SK-N-MC (cell line): ENCODE measurements around the gene EFTUD2.

Experiments used
- DNase-seq: peaks from one replicate; pipeline ENCODE4 v3.0.0-alpha.2; 2011; ENCODE audit warnings: low read depth, low spot score
- H3K27ac ChIP-seq: fragments of 200-600 bp; sonication (generic); 2 replicates; pipeline ENCODE4 v1.5.1; 2016; ENCODE audit warnings: mixed run types
- H3K36me3 ChIP-seq: fragments of 200-600 bp; sonication (generic); 2 replicates; pipeline ENCODE4 v1.6.1; 2017; ENCODE audit warnings: antibody characterized with exemption, low read length, mixed read lengths; ENCODE audit not compliant: insufficient read depth
- H3K4me3 ChIP-seq: fragments of 200-600 bp; sonication (generic); 2 replicates; pipeline ENCODE4 v1.5.1; 2016
- H3K9ac ChIP-seq: fragments of 200-600 bp; sonication (generic); 2 replicates; pipeline ENCODE4 v1.8.0; 2017; ENCODE audit warnings: mixed run types, mixed read lengths; ENCODE audit not compliant: insufficient read length
- H3K9me3 ChIP-seq: fragments of 200-600 bp; sonication (generic); 2 replicates; pipeline ENCODE4 v1.6.1; 2017; ENCODE audit warnings: low read depth, mild to moderate bottlenecking, antibody characterized with exemption, low read length, moderate library complexity, mixed read lengths
- EZH2 ChIP-seq: fragments of 200-600 bp; sonication (generic); IDR thresholded peaks from one replicate; pipeline ENCODE4 v1.6.1; 2017; ENCODE audit warnings: antibody characterized with exemption
- FOXP2 ChIP-seq: optimal IDR thresholded peaks from 2 replicates; pipeline ENCODE3; 2011; ENCODE audit warnings: mild to moderate bottlenecking, moderate library complexity; ENCODE audit not compliant: insufficient read depth; ENCODE audit errors: extremely low read length, control extremely low read depth
- POLR2AphosphoS5 ChIP-seq: IDR thresholded peaks from 2 replicates; pipeline ENCODE4 v1.6.1; 2012; ENCODE audit warnings: mild to moderate bottlenecking, low read depth, low read length, borderline replicate concordance

EFTUD2 gene

DNA sequence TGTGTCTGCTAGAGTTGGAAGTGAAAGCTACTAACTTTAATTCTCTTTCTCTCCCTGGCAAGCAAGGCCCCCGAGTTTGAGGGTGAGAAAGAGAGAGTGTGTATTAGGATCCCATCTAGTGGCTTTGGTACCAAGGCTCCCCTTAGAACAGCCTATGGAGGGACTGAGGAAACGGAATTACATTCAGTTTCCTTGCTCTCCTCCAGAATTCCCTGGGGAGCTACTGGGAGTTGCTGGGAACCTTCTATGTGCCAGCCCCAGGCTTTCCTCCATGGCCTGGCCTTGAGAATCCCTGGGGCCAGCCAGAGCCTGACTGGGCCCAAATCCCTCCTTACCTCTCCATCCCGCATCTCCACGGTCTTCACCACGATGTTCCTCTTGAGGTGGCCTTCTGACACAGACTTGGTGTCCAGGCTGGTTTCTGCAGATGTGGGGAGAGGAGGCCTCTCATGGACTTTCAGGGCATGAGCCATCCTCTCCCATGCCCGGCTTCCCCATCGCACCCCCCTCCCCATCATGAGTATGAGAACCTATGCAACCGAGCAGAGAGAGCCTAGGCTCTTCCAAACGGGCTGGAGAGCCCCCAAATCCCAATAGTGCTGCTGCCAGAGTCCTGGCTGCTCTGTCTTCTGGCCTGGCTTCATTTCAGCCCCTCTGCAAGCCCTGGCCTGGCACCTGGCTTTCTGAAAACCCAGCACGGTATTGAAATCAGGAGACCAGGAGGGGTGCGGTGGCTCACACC is 8.7 kb upstream of the EFTUD2 start:
- Histone ChIP-seq H3K9me3 (no peaks in the 10 kb centered on the region), H3K9ac (no peak overlapping the region), H3K27ac (no peak overlapping the region), H3K4me3 (no peak overlapping the region), H3K36me3 (no peaks in the 10 kb centered on the region)
- TF ChIP-seq FOXP2 (no peak), POLR2AphosphoS5 (no peak), EZH2 (no peak)
- DNase-seq, result no peak

DNA sequence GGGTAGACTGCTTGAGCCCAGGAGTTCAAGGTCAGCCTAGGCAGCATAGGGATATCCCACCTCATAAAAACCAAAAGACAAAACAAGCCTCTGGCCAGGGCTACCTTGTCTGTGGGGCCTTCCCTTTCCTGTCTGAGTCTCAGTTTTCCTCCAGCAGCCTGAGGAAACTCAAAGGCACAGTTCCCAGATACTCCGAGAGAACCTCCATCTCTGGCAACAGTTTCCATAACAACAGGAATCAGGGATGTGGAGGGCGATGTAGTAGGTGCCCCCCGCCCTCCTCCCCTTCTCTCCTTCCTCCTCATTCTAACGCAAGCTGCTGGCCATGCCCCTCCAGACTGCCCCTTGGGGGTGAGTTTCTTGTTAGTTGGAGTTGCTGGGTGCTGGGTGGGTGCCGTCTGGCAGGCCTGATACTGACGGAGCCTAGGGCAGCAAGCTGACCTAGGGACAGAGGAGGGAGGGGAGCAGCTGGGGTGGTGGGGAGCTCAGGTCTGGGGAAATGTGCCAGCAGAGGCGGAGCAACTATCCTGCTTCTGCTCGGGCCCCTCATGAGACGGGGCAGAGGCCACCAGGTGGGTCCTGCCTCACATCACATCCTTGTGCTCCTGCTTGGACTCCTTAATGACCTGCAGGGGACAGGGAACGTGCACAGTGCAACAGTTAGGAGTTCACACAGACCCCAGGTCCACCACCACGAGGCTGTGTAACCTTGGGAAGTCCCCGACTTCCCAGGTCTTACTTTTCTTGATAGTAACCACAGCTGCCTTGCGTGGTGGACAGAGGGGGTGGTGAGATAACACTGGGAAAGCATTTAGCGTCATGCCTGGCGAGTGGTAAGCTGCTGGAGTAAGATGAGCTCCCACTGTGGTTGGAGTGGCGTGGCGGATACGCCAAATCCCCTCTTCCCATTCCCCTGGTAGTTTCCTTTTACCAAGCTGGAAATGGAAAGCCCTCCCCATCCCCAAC is 7.8 kb upstream of the EFTUD2 start:
- Histone ChIP-seq H3K27ac (no peak overlapping the region), H3K36me3 (no peaks in the 10 kb centered on the region), H3K9me3 (no peaks in the 10 kb centered on the region), H3K4me3 (no peak overlapping the region), H3K9ac (no peak overlapping the region)
- no peak for TF ChIP-seq EZH2
- TF ChIP-seq FOXP2, result no peak
- no peak for TF ChIP-seq POLR2AphosphoS5
- no peak for DNase-seq

DNA sequence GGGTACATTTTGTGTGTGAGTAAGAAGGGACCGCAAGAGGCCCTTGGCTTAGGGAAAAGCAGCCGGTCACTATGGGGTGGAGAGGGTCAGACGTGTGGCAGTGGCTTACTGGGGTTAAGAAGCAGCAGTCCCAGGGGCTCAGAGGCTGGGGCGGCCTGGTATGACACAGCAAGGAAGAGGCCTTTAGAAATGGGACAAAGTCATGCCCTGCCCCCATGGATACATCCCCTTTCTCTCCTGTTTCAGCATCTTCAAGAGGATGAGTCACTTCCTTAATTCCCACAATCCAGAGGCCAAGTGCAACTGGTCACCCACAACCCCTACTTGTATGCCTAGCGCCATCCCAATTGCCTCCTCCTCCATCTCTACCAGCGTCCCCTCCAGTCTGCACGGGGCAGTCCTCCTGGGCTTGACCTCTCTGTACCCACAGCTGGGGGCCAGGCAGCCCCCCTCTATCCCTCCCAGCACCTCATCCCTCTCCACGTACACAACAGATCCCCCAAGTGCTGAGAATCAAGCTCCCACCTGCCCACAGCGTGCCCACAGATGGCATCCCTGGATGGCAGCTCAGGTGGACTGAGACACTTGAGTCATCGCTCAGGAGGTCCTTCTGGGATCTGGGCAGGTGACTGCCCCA is 6.9 kb upstream of the EFTUD2 start:
- Histone ChIP-seq H3K4me3 (no peak overlapping the region), H3K27ac (no peak overlapping the region), H3K9me3 (no peaks in the 10 kb centered on the region), H3K9ac (no peak overlapping the region), H3K36me3 (no peaks in the 10 kb centered on the region)
- TF ChIP-seq EZH2 (no peak), POLR2AphosphoS5 (no peak), FOXP2 (no peak)
- no peak for DNase-seq

DNA sequence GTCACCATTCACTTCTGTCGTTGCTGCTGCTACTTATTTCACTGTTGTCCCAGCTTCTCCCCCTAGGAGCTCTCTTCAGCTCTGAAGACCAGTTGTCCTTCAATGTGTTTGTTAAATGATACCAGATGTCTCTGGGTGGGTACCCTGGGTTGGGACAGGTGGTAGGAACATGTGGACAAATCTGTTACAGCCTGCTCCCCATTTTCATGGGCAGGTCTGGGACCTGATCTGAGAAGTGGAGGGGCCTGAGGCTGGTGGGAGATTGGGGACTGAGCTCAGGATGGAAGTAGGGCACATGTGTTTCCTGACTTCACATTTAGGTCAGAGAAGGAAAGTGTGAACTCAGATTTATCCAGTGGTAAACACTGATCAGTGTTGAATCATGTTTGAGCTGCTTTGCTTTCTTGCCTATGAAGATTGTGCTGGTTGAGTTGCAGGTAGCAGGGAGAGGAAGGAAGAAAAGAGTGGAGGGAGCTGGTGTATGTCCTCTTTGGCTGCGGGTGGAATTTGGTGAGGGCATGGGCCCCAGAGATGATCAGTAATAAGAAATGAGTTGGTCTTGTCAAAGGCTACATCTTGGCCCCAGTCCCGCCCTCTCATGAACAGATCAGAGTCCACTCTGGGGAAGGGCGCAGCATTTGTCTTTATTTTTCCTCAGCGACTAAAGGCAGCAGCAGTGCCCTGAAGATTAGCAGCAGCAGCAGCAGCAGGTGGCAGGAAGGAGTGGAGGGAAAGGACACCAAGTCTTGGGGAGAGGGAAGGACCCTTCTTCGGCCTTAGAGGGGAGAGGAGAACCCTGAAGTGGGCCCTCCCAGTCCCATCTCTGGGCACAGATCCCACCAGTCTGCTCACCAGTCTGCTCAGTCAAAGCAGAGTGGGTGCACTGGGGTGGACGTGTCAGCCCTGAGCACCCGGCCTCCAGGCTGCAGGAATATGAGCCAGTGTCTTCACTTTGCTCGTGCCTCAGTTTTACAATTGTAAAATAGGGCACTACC is 6.1 kb upstream of the EFTUD2 start:
- Histone ChIP-seq H3K9me3 (no peaks in the 10 kb centered on the region), H3K4me3 (no peak overlapping the region), H3K9ac (no peak overlapping the region), H3K36me3 (no peaks in the 10 kb centered on the region), H3K27ac (0 out of 2 replicates have a peak overlapping the region, but pooled peaks have one; percentile 9)
- no peak for DNase-seq
- TF ChIP-seq EZH2 (no peak), FOXP2 (no peak), POLR2AphosphoS5 (no peak)

DNA sequence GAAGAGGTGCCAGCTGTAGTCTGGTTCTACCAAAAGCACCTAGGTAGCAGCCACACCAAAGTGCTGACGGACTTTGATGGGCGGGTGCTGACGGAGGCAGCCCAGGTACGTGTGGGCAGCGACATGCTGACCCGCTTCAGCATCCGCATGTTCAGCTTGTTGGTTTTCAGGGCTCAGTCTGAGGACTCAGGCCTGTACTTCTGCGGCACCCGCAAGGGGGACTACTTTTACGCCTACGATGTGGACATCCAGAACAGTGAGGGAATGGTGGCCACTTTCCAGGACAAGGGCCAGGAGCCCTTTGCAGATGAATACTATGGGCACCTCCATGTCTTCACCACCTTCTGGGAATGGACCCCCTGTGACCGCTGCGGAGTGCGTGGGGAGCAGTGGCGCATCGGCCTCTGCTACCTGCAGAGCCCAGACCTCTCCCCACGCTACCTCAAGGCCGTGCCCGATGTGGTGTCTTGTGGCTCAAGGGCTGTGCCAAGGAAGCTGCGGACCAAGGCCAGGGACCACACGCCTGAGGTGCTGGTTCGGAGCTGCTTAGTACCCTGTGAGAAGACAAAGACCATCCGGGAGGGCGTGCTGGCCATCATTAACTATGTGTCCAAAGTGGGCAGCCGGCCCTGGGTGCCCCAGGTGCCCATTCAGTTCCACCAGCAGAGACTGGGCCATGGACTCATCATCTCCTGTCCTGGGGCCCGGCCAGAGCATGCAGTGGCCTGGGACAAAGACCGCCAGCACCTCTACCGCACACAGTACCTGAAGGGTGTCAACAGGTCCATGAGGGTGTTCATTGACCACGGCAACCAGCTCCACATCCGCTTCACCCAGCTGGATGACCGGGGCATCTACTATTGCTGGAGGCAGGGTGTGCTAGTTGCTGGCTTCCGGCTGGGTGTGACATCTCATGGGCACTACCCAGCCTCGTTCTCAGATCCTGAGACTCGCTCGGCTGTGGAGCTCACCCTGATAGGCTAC is 5.0 kb upstream of the EFTUD2 start:
- H3K4me3 ChIP-seq, result no peak overlapping the region
- no peak overlapping the region for H3K9ac ChIP-seq
- H3K36me3 ChIP-seq, result no peaks in the 10 kb centered on the region
- H3K27ac ChIP-seq, result no peak overlapping the region
- no peak for DNase-seq
- H3K9me3 ChIP-seq, result no peaks in the 10 kb centered on the region
- TF ChIP-seq POLR2AphosphoS5 (no peak), EZH2 (no peak), FOXP2 (no peak)

DNA sequence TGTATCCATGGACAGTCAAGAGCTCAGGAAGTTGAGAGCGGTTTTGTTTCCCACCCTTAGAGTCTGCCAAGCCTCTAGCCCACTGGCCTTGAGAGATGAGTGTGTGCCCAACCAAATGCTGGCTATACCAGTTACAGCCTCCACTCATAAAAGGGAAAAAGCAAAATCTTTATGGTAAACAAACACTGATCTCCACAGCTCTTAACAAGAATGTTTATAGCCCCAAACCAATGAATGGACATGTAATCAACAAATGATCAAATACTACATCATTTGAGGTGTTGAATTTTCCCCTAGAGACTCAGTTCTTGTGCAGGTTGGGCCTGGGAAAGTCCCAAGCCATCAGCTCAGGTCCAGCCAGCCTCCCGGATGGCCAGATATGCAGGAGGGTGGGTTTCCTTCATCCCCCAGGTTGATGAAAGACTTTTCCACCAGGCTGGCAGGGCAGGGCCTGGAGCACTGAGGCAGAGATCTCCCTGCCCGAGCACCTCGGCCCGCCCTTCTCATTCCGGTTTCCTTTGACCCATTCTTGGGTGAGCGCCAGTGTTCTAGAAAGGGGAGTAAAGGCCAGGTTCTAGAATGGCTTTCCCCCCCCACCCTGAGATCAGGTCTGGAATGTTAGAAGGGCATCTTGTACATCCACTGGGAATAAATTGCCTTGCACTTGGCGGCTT is 3.9 kb upstream of the EFTUD2 start:
- TF ChIP-seq FOXP2 (no peak), POLR2AphosphoS5 (no peak), EZH2 (no peak)
- Histone ChIP-seq H3K9ac (no peak overlapping the region), H3K27ac (no peak overlapping the region), H3K36me3 (no peaks in the 10 kb centered on the region), H3K4me3 (no peak overlapping the region), H3K9me3 (no peaks in the 10 kb centered on the region)
- DNase-seq, result no peak
